Activated T-helper 17 cell treated with anti-CD3 and anti-CD28 coated beads, Interleukin-2, amount 50 U/mL, for 72 hours (primary cell): ENCODE results near the gene HVCN1. TPM values are rescaled to one million over a fixed set of nuclear protein-coding genes. Genes with fewer than 3 reads are reported as not detected.
A peak's percentile ranks its signal among the peaks of the same experiment; 100 is the strongest.
"Not testable (repeated sequence)": the region's sequence is repeated elsewhere in the genome, so short reads cannot be mapped to it uniquely, and the experiment has no call there.

Experiments used
- ATAC-seq: fragments of 150-1000 bp; cut with Tn5 transposase; replicated peaks from 2 replicates; pipeline ENCODE4 v1.10.0; 2021; ENCODE audit warnings: mild to moderate bottlenecking, moderate library complexity
- H3K27ac Mint-ChIP-seq: one replicate; pipeline ENCODE4 v1.8.0; 2022; ENCODE audit warnings: mixed read lengths
- H3K27me3 Mint-ChIP-seq: one replicate; pipeline ENCODE4 v1.8.0; 2022; ENCODE audit warnings: mixed read lengths
- H3K36me3 Mint-ChIP-seq: one replicate; pipeline ENCODE4 v1.8.0; 2022; ENCODE audit warnings: low read depth, mild to moderate bottlenecking, mixed read lengths
- H3K4me1 Mint-ChIP-seq: one replicate; pipeline ENCODE4 v1.8.0; 2022; ENCODE audit warnings: mixed read lengths
- H3K4me3 Mint-ChIP-seq: one replicate; pipeline ENCODE4 v1.8.0; 2022; ENCODE audit warnings: mild to moderate bottlenecking, mixed read lengths
- H3K9me3 Mint-ChIP-seq: one replicate; pipeline ENCODE4 v1.8.0; 2022; ENCODE audit warnings: mixed read lengths
- total RNA-seq, 2 donors: library from RNA; stranded (reverse); gene quantifications; one replicate each; pipeline ENCODE4 v1.2.3, GENCODE V29; 2022

The HVCN1 gene
- total RNA-seq: 1 to 10 TPM in 1 of 2 donors, under 1 TPM in 1; 0.71 to 1.7 TPM

GRCh38 chr12:110688446-110689280 lies at the start of gene HVCN1:
Gene HVCN1, minus strand, starts transcription at chr12:110689115. Its CDS starts 5,870 bp downstream, at chr12:110683245.
- Mint-ChIP-seq H3K27me3 (peaks cover 3% of the 10 kb centered on the region), H3K9me3 (no peaks in the 10 kb centered on the region), H3K4me3 (peak within 1 kb of the TSS; percentile 87), H3K27ac (peak within 1 kb of the TSS; percentile 74), H3K4me1 (peaks cover 10% of the 10 kb centered on the region), H3K36me3 (no peaks in the 10 kb centered on the region)
- ATAC-seq: peak; percentile 62

- Mint-ChIP-seq H3K36me3 (peaks cover 98% of the 10 kb centered on the region), H3K4me1 (peaks cover 25% of the 10 kb centered on the region), H3K27ac (peak overlapping the region; percentile 85), H3K27me3 (no peaks in the 10 kb centered on the region), H3K4me3 (peak overlapping the region; percentile 96), H3K9me3 (no peaks in the 10 kb centered on the region)
- no peak for ATAC-seq
These were observed 48.6 kb upstream of the HVCN1 start for GRCh38 chr12:110737532-110737931.

- H3K9me3 Mint-ChIP-seq, ATAC-seq, H3K27me3 Mint-ChIP-seq: not testable (repeated sequence)
- Mint-ChIP-seq H3K27ac (peak overlapping the region; percentile 85), H3K4me3 (peak overlapping the region; percentile 96), H3K4me1 (peaks cover 29% of the 10 kb centered on the region), H3K36me3 (peaks cover 100% of the 10 kb centered on the region)
These were observed 48.1 kb upstream of the HVCN1 start for GRCh38 chr12:110737016-110737415.

GRCh38 chr12:110733900-110734299 lies 45.0 kb upstream of the HVCN1 start:
- no peak for ATAC-seq

GRCh38 chr12:110733089-110733715 lies 44.3 kb upstream of the HVCN1 start:
- Mint-ChIP-seq H3K4me3 (peak overlapping the region; percentile 96), H3K27ac (peak overlapping the region; percentile 25), H3K4me1 (peaks cover 32% of the 10 kb centered on the region), H3K36me3 (peaks cover 100% of the 10 kb centered on the region), H3K9me3 (no peaks in the 10 kb centered on the region), H3K27me3 (no peaks in the 10 kb centered on the region)
- ATAC-seq: no peak

More at GRCh38 chr12:110733900-110734299, 45.0 kb upstream of the HVCN1 start:
- peak overlapping the region; percentile 96 for H3K4me3 Mint-ChIP-seq
- peaks cover 100% of the 10 kb centered on the region for H3K36me3 Mint-ChIP-seq
- H3K27me3 Mint-ChIP-seq: no peaks in the 10 kb centered on the region
- no peaks in the 10 kb centered on the region for H3K9me3 Mint-ChIP-seq
- H3K4me1 Mint-ChIP-seq: peaks cover 34% of the 10 kb centered on the region
- peak overlapping the region; percentile 25 for H3K27ac Mint-ChIP-seq

- Mint-ChIP-seq H3K27me3 (no peaks in the 10 kb centered on the region), H3K4me3 (peak overlapping the region; percentile 96), H3K27ac (peak overlapping the region; percentile 5), H3K9me3 (no peaks in the 10 kb centered on the region), H3K36me3 (peaks cover 100% of the 10 kb centered on the region), H3K4me1 (peaks cover 35% of the 10 kb centered on the region)
- ATAC-seq: no peak
These were observed 43.7 kb upstream of the HVCN1 start for GRCh38 chr12:110732572-110732971.

GRCh38 chr12:110731479-110731878 lies 42.6 kb upstream of the HVCN1 start:
- Mint-ChIP-seq H3K4me3 (peak overlapping the region; percentile 96), H3K4me1 (peaks cover 41% of the 10 kb centered on the region), H3K27me3 (no peaks in the 10 kb centered on the region), H3K36me3 (peaks cover 100% of the 10 kb centered on the region), H3K9me3 (no peaks in the 10 kb centered on the region), H3K27ac (no peak overlapping the region)
- ATAC-seq: no peak

GRCh38 chr12:110728628-110729027 lies 39.7 kb upstream of the HVCN1 start:
- ATAC-seq: no peak
- Mint-ChIP-seq H3K9me3 (no peaks in the 10 kb centered on the region), H3K27ac (peak overlapping the region; percentile 78), H3K36me3 (peaks cover 100% of the 10 kb centered on the region), H3K27me3 (no peaks in the 10 kb centered on the region), H3K4me1 (peaks cover 41% of the 10 kb centered on the region), H3K4me3 (peak overlapping the region; percentile 65)

- H3K4me1 Mint-ChIP-seq: peaks cover 35% of the 10 kb centered on the region
- H3K4me3 Mint-ChIP-seq: peak overlapping the region; percentile 65
- ATAC-seq: no peak
- H3K27ac Mint-ChIP-seq: peak overlapping the region; percentile 82
- peaks cover 100% of the 10 kb centered on the region for H3K36me3 Mint-ChIP-seq
- no peaks in the 10 kb centered on the region for H3K9me3 Mint-ChIP-seq
- H3K27me3 Mint-ChIP-seq: no peaks in the 10 kb centered on the region
These were observed 37.9 kb upstream of the HVCN1 start for GRCh38 chr12:110726708-110727369.

- Mint-ChIP-seq H3K36me3 (peaks cover 100% of the 10 kb centered on the region), H3K4me3 (peak overlapping the region; percentile 12), H3K9me3 (no peaks in the 10 kb centered on the region), H3K27ac (no peak overlapping the region), H3K27me3 (no peaks in the 10 kb centered on the region), H3K4me1 (peaks cover 29% of the 10 kb centered on the region)
- no peak for ATAC-seq
These were observed 37.1 kb upstream of the HVCN1 start for GRCh38 chr12:110726028-110726427.

- peak overlapping the region; percentile 45 for H3K27ac Mint-ChIP-seq
- H3K9me3 Mint-ChIP-seq: no peaks in the 10 kb centered on the region
- peaks cover 26% of the 10 kb centered on the region for H3K4me1 Mint-ChIP-seq
- H3K27me3 Mint-ChIP-seq: no peaks in the 10 kb centered on the region
- H3K4me3 Mint-ChIP-seq: no peak overlapping the region
- peaks cover 100% of the 10 kb centered on the region for H3K36me3 Mint-ChIP-seq
- no peak for ATAC-seq
These were observed 36.4 kb upstream of the HVCN1 start for GRCh38 chr12:110725267-110725666.

- not testable (repeated sequence) for H3K27ac Mint-ChIP-seq, H3K27me3 Mint-ChIP-seq, H3K4me3 Mint-ChIP-seq, ATAC-seq, H3K9me3 Mint-ChIP-seq
- peaks cover 28% of the 10 kb centered on the region for H3K4me1 Mint-ChIP-seq
- H3K36me3 Mint-ChIP-seq: peaks cover 100% of the 10 kb centered on the region
These were observed 34.0 kb upstream of the HVCN1 start for GRCh38 chr12:110722892-110723291.

- ATAC-seq: no peak
- H3K27me3 Mint-ChIP-seq: no peaks in the 10 kb centered on the region
- peaks cover 29% of the 10 kb centered on the region for H3K4me1 Mint-ChIP-seq
- H3K36me3 Mint-ChIP-seq: peaks cover 99% of the 10 kb centered on the region
- H3K27ac Mint-ChIP-seq: no peak overlapping the region
- H3K4me3 Mint-ChIP-seq: no peak overlapping the region
- no peaks in the 10 kb centered on the region for H3K9me3 Mint-ChIP-seq
These were observed 32.7 kb upstream of the HVCN1 start for GRCh38 chr12:110721570-110721969.

GRCh38 chr12:110720516-110720915 lies 31.6 kb upstream of the HVCN1 start:
- H3K27ac Mint-ChIP-seq: no peak overlapping the region
- H3K4me3 Mint-ChIP-seq: no peak overlapping the region
- H3K27me3 Mint-ChIP-seq: no peaks in the 10 kb centered on the region
- H3K4me1 Mint-ChIP-seq: peaks cover 29% of the 10 kb centered on the region
- no peaks in the 10 kb centered on the region for H3K9me3 Mint-ChIP-seq
- no peak for ATAC-seq
- H3K36me3 Mint-ChIP-seq: peaks cover 92% of the 10 kb centered on the region
